Endodermal cell (in vitro differentiated cells): ENCODE results near the gene PLRG1. TPM values are rescaled to one million over a fixed set of nuclear protein-coding genes. Genes with fewer than 3 reads are reported as not detected.
"Not testable (repeated sequence)": the region's sequence is repeated elsewhere in the genome, so short reads cannot be mapped to it uniquely, and the experiment has no call there.

ENCODE experiments used
- DNase-seq: peaks from one replicate; pipeline ENCODE4 v3.0.0-alpha.2; 2017
- H3K27ac ChIP-seq: 2 replicates; pipeline ENCODE4 v1.5.1; 2013; ENCODE audit warnings: mild to moderate bottlenecking, low read depth, low read length, moderate library complexity
- H3K27me3 ChIP-seq: 2 replicates; pipeline ENCODE4 v1.6.1; 2013; ENCODE audit warnings: mild to moderate bottlenecking, low read length, moderate library complexity; ENCODE audit not compliant: insufficient read depth, control insufficient read depth, poor library complexity, severe bottlenecking
- H3K36me3 ChIP-seq: 2 replicates; pipeline ENCODE4 v1.7.0; 2013; ENCODE audit warnings: mild to moderate bottlenecking, low read length, moderate library complexity; ENCODE audit not compliant: control insufficient read depth, insufficient read depth
- H3K4me1 ChIP-seq: one replicate; pipeline ENCODE4 v1.7.0; 2013; ENCODE audit warnings: low read length; ENCODE audit not compliant: control insufficient read depth, insufficient read depth
- H3K4me3 ChIP-seq: 2 replicates; pipeline ENCODE4 v1.5.1; 2013; ENCODE audit warnings: mild to moderate bottlenecking, low read length, moderate library complexity
- H3K9ac ChIP-seq: 2 replicates; pipeline ENCODE4 v1.6.1; 2013; ENCODE audit warnings: mild to moderate bottlenecking, low read length, moderate library complexity; ENCODE audit not compliant: poor library complexity, severe bottlenecking; ENCODE audit errors: extremely low read depth
- H3K9me3 ChIP-seq: 2 replicates; pipeline ENCODE4 v1.6.1; 2013; ENCODE audit warnings: mild to moderate bottlenecking, low read length, moderate library complexity; ENCODE audit not compliant: control insufficient read depth
- H3K27ac Mint-ChIP-seq: 2 replicates; pipeline ENCODE4 v1.8.0; 2020; ENCODE audit warnings: mixed read lengths
- H3K27me3 Mint-ChIP-seq: 2 replicates; pipeline ENCODE4 v1.8.0; 2021; ENCODE audit warnings: mild to moderate bottlenecking, mixed read lengths; ENCODE audit not compliant: insufficient read depth
- H3K36me3 Mint-ChIP-seq: 2 replicates; pipeline ENCODE4 v1.8.0; 2020; ENCODE audit warnings: low read depth, mixed read lengths
- H3K4me1 Mint-ChIP-seq: 2 replicates; pipeline ENCODE4 v1.8.0; 2020; ENCODE audit warnings: mixed read lengths
- H3K4me3 Mint-ChIP-seq: 2 replicates; pipeline ENCODE4 v1.8.0; 2020; ENCODE audit warnings: mild to moderate bottlenecking, moderate library complexity, mixed read lengths
- H3K9me3 Mint-ChIP-seq: 2 replicates; pipeline ENCODE4 v1.8.0; 2020; ENCODE audit warnings: mild to moderate bottlenecking, mixed read lengths
- WGBS, 2 experiments: methylation state at CpG; one replicate each; pipeline versions ENCODE4 v1.1.5 to v1.1.7; 2013; ENCODE audit warnings: missing lambda C conversion rate in 2 of 2, mixed read lengths in 1 of 2; ENCODE audit not compliant: insufficient coverage in 1 of 2, insufficient read length in 1 of 2; 5-methylcytosine and 5-hydroxymethylcytosine counted together
- total RNA-seq, 2 donors: library from RNA; stranded (reverse); fragmentation: NEBNext Ultra II Directional in 1 of 2; extraction: Animal tissue kit (Norgen Biotek cat#: 25700) in 1 of 2; gene quantifications; 2 replicates in 1 of 2; 3 replicates in 1 of 2; pipeline ENCODE4 v1.2.1, GENCODE V29; 2021
- TF ChIP-seq, protein P1 (sequence below): fragments of 200-600 bp; sonication (generic); conservative IDR thresholded peaks from 2 replicates; pipeline ENCODE4 v1.5.0; 2021; ENCODE audit warnings: antibody characterized with exemption, mild to moderate bottlenecking

PLRG1 gene
- total RNA-seq, 2 donors from 2014 or later, result 132 to 235 TPM

DNA sequence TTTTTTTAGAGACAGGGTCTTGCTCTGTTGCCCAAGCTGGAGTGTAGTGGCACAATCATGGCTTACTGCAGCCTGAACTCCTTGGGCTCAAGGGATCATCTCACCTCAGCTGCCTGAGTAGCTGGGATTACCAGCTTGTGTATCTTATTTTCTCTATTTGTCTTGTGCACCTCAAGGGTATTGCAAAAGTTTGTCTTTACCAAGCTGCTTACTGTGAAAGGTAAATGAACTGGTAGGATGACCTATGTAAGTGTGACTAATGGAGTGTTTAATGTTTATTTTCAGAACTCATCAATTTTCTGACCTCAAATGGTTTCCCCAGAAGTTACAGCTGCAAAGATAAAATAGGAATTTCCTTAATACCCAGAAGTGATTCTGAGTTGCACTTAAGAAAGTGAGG, 45.6 kb upstream of the PLRG1 start:
- Histone ChIP-seq H3K36me3 (no peaks in the 10 kb centered on the region), H3K27ac (no peak overlapping the region), H3K9me3 (no peaks in the 10 kb centered on the region), H3K27me3 (no peaks in the 10 kb centered on the region), H3K4me1 (no peaks in the 10 kb centered on the region), H3K4me3 (no peak overlapping the region), H3K9ac (no peak overlapping the region)
- no peak overlapping the region for H3K4me3 Mint-ChIP-seq
- no peak for DNase-seq
- H3K27me3 Mint-ChIP-seq, result no peaks in the 10 kb centered on the region
- H3K27ac Mint-ChIP-seq, result no peak overlapping the region
- no peaks in the 10 kb centered on the region for H3K36me3 Mint-ChIP-seq
- peaks cover 4% of the 10 kb centered on the region for H3K4me1 Mint-ChIP-seq
- TF ChIP-seq, protein P1, sequence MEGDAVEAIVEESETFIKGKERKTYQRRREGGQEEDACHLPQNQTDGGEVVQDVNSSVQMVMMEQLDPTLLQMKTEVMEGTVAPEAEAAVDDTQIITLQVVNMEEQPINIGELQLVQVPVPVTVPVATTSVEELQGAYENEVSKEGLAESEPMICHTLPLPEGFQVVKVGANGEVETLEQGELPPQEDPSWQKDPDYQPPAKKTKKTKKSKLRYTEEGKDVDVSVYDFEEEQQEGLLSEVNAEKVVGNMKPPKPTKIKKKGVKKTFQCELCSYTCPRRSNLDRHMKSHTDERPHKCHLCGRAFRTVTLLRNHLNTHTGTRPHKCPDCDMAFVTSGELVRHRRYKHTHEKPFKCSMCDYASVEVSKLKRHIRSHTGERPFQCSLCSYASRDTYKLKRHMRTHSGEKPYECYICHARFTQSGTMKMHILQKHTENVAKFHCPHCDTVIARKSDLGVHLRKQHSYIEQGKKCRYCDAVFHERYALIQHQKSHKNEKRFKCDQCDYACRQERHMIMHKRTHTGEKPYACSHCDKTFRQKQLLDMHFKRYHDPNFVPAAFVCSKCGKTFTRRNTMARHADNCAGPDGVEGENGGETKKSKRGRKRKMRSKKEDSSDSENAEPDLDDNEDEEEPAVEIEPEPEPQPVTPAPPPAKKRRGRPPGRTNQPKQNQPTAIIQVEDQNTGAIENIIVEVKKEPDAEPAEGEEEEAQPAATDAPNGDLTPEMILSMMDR, result no peak
- no peaks in the 10 kb centered on the region for H3K9me3 Mint-ChIP-seq

DNA sequence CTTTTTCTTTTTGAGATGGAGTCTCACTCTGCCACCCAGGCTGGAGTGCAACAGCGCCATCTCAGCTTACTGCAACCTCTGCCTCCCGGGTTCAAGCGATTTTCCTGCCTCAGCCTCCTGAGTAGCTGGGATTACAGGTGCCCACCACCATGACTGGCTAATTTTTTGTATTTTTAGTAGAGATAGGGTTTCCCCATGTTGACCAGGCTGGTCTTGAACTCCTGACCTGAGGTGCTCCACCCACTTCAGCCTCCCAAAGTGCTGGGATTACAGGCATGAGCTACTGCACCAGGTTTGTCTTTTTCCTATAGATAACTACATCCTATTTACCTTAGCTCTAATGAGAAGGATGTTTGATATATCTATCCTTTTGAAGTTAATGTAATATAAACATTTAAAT, 44.1 kb upstream of the PLRG1 start:
- not testable (repeated sequence) for H3K36me3 Mint-ChIP-seq, H3K36me3 ChIP-seq, H3K4me3 ChIP-seq, H3K4me3 Mint-ChIP-seq, H3K27ac ChIP-seq, H3K9ac ChIP-seq, H3K9me3 Mint-ChIP-seq, DNase-seq, H3K4me1 ChIP-seq, H3K27me3 ChIP-seq, H3K9me3 ChIP-seq, H3K27ac Mint-ChIP-seq, H3K27me3 Mint-ChIP-seq
- WGBS, 2 experiments, result 84 to 95% methylated on average over 3 of the region's 3 CpGs
- H3K4me1 Mint-ChIP-seq, result peaks cover 15% of the 10 kb centered on the region

DNA sequence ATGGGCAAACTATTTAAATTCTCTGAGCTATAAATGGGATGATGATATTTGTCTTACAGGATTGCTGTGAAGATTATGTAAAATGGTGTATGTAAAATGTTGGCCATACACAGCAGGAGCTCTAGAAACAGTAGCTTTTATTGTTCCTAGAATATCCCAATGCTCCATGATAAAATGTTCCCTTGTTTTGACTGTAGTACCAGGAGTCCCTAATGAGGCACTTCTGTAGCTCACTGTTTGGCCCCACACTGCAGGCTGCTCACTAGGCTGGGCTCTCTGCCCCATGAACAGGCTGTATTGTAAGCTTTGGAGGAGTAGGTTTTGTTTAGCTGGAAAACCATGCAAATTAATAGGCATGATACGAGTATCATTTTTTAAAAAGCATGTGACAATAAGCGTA, 43.7 kb upstream of the PLRG1 start:
- H3K9me3 Mint-ChIP-seq, result no peaks in the 10 kb centered on the region
- peaks cover 16% of the 10 kb centered on the region for H3K4me1 Mint-ChIP-seq
- no peak overlapping the region for H3K4me3 Mint-ChIP-seq
- DNase-seq, result no peak
- H3K27ac Mint-ChIP-seq, result no peak overlapping the region
- Histone ChIP-seq H3K27ac (no peak overlapping the region), H3K36me3 (no peaks in the 10 kb centered on the region), H3K4me1 (no peaks in the 10 kb centered on the region), H3K4me3 (no peak overlapping the region), H3K27me3 (no peaks in the 10 kb centered on the region), H3K9me3 (no peaks in the 10 kb centered on the region), H3K9ac (no peak overlapping the region)
- no peaks in the 10 kb centered on the region for H3K27me3 Mint-ChIP-seq
- WGBS, 2 experiments, result 89 to 93% methylated on average over 2 of the region's 2 CpGs
- TF ChIP-seq, protein P1, result no peak
- no peaks in the 10 kb centered on the region for H3K36me3 Mint-ChIP-seq

DNA sequence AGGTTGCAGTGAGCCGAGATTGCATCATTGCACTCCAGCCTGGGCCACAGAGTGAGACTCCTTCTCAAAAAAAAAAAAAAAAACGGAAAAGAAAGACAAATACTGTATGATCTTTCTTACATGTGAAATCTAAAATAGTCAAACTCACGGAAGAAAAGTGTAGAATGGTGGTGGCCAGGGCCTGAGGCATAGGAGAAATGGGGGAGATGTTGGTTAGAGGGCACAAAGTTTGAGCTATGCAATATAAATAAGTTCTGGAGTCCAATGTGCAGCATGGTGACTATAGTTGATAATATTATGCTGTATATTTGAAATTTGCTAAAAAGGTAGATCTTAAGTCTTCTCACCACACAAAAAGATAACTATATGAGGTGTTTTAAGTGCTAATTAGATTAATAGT, 41.7 kb upstream of the PLRG1 start:
- DNase-seq, result no peak
- H3K4me1 Mint-ChIP-seq, result peaks cover 16% of the 10 kb centered on the region
- Histone ChIP-seq H3K36me3 (no peaks in the 10 kb centered on the region), H3K27me3 (no peaks in the 10 kb centered on the region), H3K9ac (no peak overlapping the region), H3K4me1 (no peaks in the 10 kb centered on the region), H3K4me3 (no peak overlapping the region), H3K27ac (no peak overlapping the region), H3K9me3 (no peaks in the 10 kb centered on the region)
- no peak overlapping the region for H3K27ac Mint-ChIP-seq
- WGBS, 2 experiments, result 97 to 100% methylated on average over 1 to 3 of the region's 3 CpGs
- no peak overlapping the region for H3K4me3 Mint-ChIP-seq
- H3K27me3 Mint-ChIP-seq, result no peaks in the 10 kb centered on the region
- H3K36me3 Mint-ChIP-seq, result no peaks in the 10 kb centered on the region
- H3K9me3 Mint-ChIP-seq, result no peaks in the 10 kb centered on the region
- TF ChIP-seq, protein P1, result no peak
